ENCODE measurements around the gene BST2. TPM values are rescaled to one million over a fixed set of nuclear protein-coding genes. Genes with fewer than 3 reads are reported as not detected.

The BST2 gene
- total and polyA plus RNA-seq, 9 of the 15 experiments (the other 6 are each of a cell fraction or from before 2014, with no cell fraction given) = 11.2 to 232 (median 151) TPM

DNA sequence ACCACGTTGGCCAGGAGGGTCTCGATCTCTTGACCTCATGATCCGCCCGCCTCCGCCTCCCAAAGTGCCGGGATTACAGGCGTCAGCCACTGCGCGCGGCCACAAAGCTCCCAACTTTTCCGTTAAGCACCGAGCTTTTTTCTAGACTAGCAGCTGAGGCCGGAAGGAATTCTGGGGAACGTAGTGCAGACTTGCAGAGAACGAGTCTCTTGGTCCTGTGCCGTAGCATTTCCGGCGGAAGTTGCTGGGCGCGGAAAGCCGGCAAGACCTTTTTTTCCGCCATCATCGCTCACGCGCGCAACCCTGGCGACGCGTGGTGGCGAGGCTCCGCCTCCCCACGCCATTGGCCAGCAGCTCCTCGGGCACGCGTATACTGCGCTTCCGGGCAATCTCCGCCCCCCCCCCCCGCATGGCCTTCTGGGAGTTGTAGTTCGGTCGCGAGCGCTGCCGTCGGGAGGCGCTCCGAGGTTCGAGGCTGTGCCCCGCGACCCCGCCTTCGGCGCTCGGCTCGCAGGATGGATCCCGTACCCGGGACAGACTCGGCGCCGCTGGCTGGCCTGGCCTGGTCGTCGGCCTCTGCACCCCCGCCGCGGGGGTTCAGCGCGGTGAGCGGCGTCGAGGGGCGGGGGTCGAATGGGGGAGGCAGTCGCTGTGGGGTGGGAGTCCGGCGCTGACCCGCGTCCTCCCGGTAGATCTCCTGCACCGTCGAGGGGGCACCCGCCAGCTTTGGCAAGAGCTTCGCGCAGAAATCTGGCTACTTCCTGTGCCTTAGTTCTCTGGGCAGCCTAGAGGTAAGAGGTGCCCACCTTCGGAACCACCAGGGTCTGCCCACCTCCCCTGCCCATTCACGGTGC is 14.4 kb upstream of the BST2 start, which contains the start of gene MVB12A (continued):
- TF ChIP-seq HNRNPL (IDR thresholded peaks at IDR 0.05; ENCODE audit: low read depth, low read length) (0 out of 2 replicates have a peak, but pooled peaks have one; percentile 40), ZKSCAN3 (CRISPR knock-in tag; IDR thresholded peaks at IDR 0.05) (peak; percentile 37; the same call in 1 of the 2 replicates), MAZ (CRISPR knock-in tag; conservative IDR thresholded peaks at IDR 0.05 in 1 of 2, IDR thresholded peaks at IDR 0.05 in 1 of 2) (peak; percentile 90 to 94), ETV5 (CRISPR knock-in tag; IDR thresholded peaks at IDR 0.05; ENCODE audit: low read depth) (peak; percentile 85; the same call in 1 of the 2 replicates), TFAP4 (CRISPR knock-in tag; IDR thresholded peaks at IDR 0.05; ENCODE audit: borderline replicate concordance) (peak; percentile 99), ZNF695 (CRISPR knock-in tag; IDR thresholded peaks at IDR 0.05) (no peak), PHF8 (IDR thresholded peaks at IDR 0.05; ENCODE audit: borderline replicate concordance, low read length) (peak; percentile 65; the same call in 1 of the 2 replicates), KDM4B (IDR thresholded peaks at IDR 0.05; ENCODE audit: borderline replicate concordance in 2 of 2, low read depth in 1 of 2) (peak in 1 of 2 experiments; percentile 90; a peak in 2 of 4 replicates), GABPB1 (CRISPR knock-in tag; IDR thresholded peaks at IDR 0.05) (peak; percentile 99), IRF2 (CRISPR knock-in tag; IDR thresholded peaks at IDR 0.05) (no peak), ZNF584 (CRISPR knock-in tag; IDR thresholded peaks at IDR 0.05; ENCODE audit: low read depth) (0 out of 2 replicates have a peak, but pooled peaks have one; percentile 50), HMGN3 (IDR thresholded peaks at IDR 0.05; ENCODE audit: borderline replicate concordance, extremely low read depth, insufficient read length, low read depth, low read length) (peak; percentile 94), HNRNPH1 (optimal IDR thresholded peaks at IDR 0.05; ENCODE audit: low read depth, low read length) (no peak), SMARCE1 (IDR thresholded peaks at IDR 0.05) (no peak), FOXJ2 (tag; IDR thresholded peaks at IDR 0.05) (peak; percentile 55)
- TF ChIP-seq, protein P1, sequence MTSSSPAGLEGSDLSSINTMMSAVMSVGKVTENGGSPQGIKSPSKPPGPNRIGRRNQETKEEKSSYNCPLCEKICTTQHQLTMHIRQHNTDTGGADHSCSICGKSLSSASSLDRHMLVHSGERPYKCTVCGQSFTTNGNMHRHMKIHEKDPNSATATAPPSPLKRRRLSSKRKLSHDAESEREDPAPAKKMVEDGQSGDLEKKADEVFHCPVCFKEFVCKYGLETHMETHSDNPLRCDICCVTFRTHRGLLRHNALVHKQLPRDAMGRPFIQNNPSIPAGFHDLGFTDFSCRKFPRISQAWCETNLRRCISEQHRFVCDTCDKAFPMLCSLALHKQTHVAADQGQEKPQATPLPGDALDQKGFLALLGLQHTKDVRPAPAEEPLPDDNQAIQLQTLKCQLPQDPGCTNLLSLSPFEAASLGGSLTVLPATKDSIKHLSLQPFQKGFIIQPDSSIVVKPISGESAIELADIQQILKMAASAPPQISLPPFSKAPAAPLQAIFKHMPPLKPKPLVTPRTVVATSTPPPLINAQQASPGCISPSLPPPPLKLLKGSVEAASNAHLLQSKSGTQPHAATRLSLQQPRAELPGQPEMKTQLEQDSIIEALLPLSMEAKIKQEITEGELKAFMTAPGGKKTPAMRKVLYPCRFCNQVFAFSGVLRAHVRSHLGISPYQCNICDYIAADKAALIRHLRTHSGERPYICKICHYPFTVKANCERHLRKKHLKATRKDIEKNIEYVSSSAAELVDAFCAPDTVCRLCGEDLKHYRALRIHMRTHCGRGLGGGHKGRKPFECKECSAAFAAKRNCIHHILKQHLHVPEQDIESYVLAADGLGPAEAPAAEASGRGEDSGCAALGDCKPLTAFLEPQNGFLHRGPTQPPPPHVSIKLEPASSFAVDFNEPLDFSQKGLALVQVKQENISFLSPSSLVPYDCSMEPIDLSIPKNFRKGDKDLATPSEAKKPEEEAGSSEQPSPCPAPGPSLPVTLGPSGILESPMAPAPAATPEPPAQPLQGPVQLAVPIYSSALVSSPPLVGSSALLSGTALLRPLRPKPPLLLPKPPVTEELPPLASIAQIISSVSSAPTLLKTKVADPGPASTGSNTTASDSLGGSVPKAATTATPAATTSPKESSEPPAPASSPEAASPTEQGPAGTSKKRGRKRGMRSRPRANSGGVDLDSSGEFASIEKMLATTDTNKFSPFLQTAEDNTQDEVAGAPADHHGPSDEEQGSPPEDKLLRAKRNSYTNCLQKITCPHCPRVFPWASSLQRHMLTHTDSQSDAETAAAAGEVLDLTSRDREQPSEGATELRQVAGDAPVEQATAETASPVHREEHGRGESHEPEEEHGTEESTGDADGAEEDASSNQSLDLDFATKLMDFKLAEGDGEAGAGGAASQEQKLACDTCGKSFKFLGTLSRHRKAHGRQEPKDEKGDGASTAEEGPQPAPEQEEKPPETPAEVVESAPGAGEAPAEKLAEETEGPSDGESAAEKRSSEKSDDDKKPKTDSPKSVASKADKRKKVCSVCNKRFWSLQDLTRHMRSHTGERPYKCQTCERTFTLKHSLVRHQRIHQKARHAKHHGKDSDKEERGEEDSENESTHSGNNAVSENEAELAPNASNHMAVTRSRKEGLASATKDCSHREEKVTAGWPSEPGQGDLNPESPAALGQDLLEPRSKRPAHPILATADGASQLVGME (CRISPR knock-in tag; IDR thresholded peaks at IDR 0.05) = no peak
- TF ChIP-seq, protein P2, sequence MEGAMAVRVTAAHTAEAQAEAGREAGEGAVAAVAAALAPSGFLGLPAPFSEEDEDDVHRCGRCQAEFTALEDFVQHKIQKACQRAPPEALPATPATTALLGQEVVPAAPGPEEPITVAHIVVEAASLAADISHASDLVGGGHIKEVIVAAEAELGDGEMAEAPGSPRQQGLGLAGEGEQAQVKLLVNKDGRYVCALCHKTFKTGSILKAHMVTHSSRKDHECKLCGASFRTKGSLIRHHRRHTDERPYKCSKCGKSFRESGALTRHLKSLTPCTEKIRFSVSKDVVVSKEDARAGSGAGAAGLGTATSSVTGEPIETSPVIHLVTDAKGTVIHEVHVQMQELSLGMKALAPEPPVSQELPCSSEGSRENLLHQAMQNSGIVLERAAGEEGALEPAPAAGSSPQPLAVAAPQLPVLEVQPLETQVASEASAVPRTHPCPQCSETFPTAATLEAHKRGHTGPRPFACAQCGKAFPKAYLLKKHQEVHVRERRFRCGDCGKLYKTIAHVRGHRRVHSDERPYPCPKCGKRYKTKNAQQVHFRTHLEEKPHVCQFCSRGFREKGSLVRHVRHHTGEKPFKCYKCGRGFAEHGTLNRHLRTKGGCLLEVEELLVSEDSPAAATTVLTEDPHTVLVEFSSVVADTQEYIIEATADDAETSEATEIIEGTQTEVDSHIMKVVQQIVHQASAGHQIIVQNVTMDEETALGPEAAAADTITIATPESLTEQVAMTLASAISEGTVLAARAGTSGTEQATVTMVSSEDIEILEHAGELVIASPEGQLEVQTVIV (CRISPR knock-in tag; IDR thresholded peaks at IDR 0.05; ENCODE audit: borderline replicate concordance) = no peak
